HG02884 (cell line): ENCODE data around the gene CACNA1G.

Source experiments
- ATAC-seq: cut with Tn5 transposase; IDR thresholded peaks from one replicate; pipeline ENCODE4 v1.9.1; 2021; ENCODE audit warnings: mild to moderate bottlenecking, moderate library complexity; ENCODE audit not compliant: unreplicated experiment

Gene CACNA1G

GRCh38 chr17:50560185-50560824, at the start of gene CACNA1G:
TSS of gene CACNA1G (plus strand) at chr17:50560715. CDS start at chr17:50561460, 745 bp downstream.
- peak; percentile 92 for ATAC-seq

- peak; percentile 80 for ATAC-seq
Measured at GRCh38 chr17:50511058-50511457, 49.5 kb upstream of the CACNA1G start.

- ATAC-seq = no peak
Measured at GRCh38 chr17:50513495-50513894, 47.0 kb upstream of the CACNA1G start.

- ATAC-seq = no peak
Measured at GRCh38 chr17:50514388-50514787, 46.1 kb upstream of the CACNA1G start.

GRCh38 chr17:50514936-50515702, 45.4 kb upstream of the CACNA1G start:
- ATAC-seq = no peak

GRCh38 chr17:50517011-50517410, 43.5 kb upstream of the CACNA1G start:
- no peak for ATAC-seq

GRCh38 chr17:50517504-50518383, 42.8 kb upstream of the CACNA1G start:
- ATAC-seq = no peak

GRCh38 chr17:50518384-50519023, 42.0 kb upstream of the CACNA1G start:
- no peak for ATAC-seq

- no peak for ATAC-seq
Measured at GRCh38 chr17:50519141-50519834, 41.2 kb upstream of the CACNA1G start.

- no peak for ATAC-seq
Measured at GRCh38 chr17:50520483-50520882, 40.0 kb upstream of the CACNA1G start.

- ATAC-seq = no peak
Measured at GRCh38 chr17:50521514-50521913, 39.0 kb upstream of the CACNA1G start.

- no peak for ATAC-seq
Measured at GRCh38 chr17:50522766-50523165, 37.7 kb upstream of the CACNA1G start.

GRCh38 chr17:50523208-50523607, 37.3 kb upstream of the CACNA1G start:
- no peak for ATAC-seq

GRCh38 chr17:50524838-50525237, 35.7 kb upstream of the CACNA1G start:
- no peak for ATAC-seq

- ATAC-seq = no peak
Measured at GRCh38 chr17:50527155-50527762, 33.3 kb upstream of the CACNA1G start.

- ATAC-seq = no peak
Measured at GRCh38 chr17:50527949-50528474, 32.5 kb upstream of the CACNA1G start.

GRCh38 chr17:50529849-50530248, 30.7 kb upstream of the CACNA1G start:
- ATAC-seq = no peak

- ATAC-seq = no peak
Measured at GRCh38 chr17:50531428-50532025, 29.0 kb upstream of the CACNA1G start.

GRCh38 chr17:50532452-50533024, 28.0 kb upstream of the CACNA1G start, which contains the start of gene EPN3:
TSS of gene EPN3 (plus strand) at chr17:50532735. CDS start at chr17:50536557, 3,822 bp downstream.
- no peak for ATAC-seq
